Neural cell (in vitro differentiated cells): Measurements from ENCODE around the gene VSTM1. TPM values are rescaled to one million over a fixed set of nuclear protein-coding genes. Genes with fewer than 3 reads are reported as not detected.

Experiments used
- H2AFZ ChIP-seq: fragments of 200-600, 300-800 bp; sonication (generic), shearing (Covaris generic); 2 replicates; pipeline ENCODE4 v1.6.0; 2014; ENCODE audit warnings: low read depth, mild to moderate bottlenecking, antibody characterized with exemption, low read length, moderate library complexity
- H3F3A ChIP-seq: fragments of 200-600 bp; shearing (Covaris generic); 2 replicates; pipeline ENCODE4 v1.6.1; 2016; ENCODE audit warnings: mild to moderate bottlenecking, moderate library complexity, mixed read lengths, antibody characterized with exemption, low read length; ENCODE audit not compliant: insufficient read depth, poor library complexity, severe bottlenecking
- H3K27ac ChIP-seq: fragments of 200-600, 300-800 bp; sonication (generic), shearing (Covaris generic); 2 replicates; pipeline ENCODE4 v1.5.1; 2014; ENCODE audit warnings: mild to moderate bottlenecking, low read length, moderate library complexity
- H3K27me3 ChIP-seq: fragments of 300-800, 200-600 bp; sonication (generic), shearing (Covaris generic); 2 replicates; pipeline ENCODE4 v1.6.0; 2014; ENCODE audit warnings: mild to moderate bottlenecking, low read depth, low read length, moderate library complexity; ENCODE audit not compliant: insufficient read depth
- H3K36me3 ChIP-seq: fragments of 300-800, 200-600 bp; sonication (generic), shearing (Covaris generic); 2 replicates; pipeline ENCODE4 v1.5.1; 2014; ENCODE audit warnings: mild to moderate bottlenecking, antibody characterized with exemption, low read length, moderate library complexity; ENCODE audit not compliant: insufficient read depth
- H3K4me2 ChIP-seq: fragments of 300-800, 200-600 bp; sonication (generic), shearing (Covaris generic); 2 replicates; pipeline ENCODE4 v1.6.0; 2014; ENCODE audit warnings: mild to moderate bottlenecking, low read length
- H3K4me3 ChIP-seq: fragments of 300-800, 200-600 bp; sonication (generic), shearing (Covaris generic); 2 replicates; pipeline ENCODE4 v1.5.1; 2014; ENCODE audit warnings: mild to moderate bottlenecking, low read length, moderate library complexity
- H3K79me2 ChIP-seq: fragments of 200-600 bp; shearing (Covaris generic); replicated peaks from 2 replicates; pipeline ENCODE4 v1.6.0; 2014; ENCODE audit warnings: mild to moderate bottlenecking, low read length, moderate library complexity; ENCODE audit not compliant: insufficient read depth
- H3K9ac ChIP-seq: fragments of 300-800, 200-600 bp; sonication (generic), shearing (Covaris generic); 2 replicates; pipeline ENCODE4 v1.6.1; 2016; ENCODE audit warnings: mild to moderate bottlenecking, low read length, mixed read lengths
- H3K9me2 ChIP-seq: fragments of 200-600 bp; shearing (Covaris generic); 2 replicates; pipeline ENCODE4 v1.6.1; 2016; ENCODE audit warnings: mild to moderate bottlenecking, low read length, mixed read lengths; ENCODE audit not compliant: insufficient read depth
- H3K9me3 ChIP-seq: fragments of 200-600, 300-800 bp; sonication (generic), shearing (Covaris generic); 2 replicates; pipeline ENCODE4 v1.6.1; 2016; ENCODE audit warnings: mild to moderate bottlenecking, mixed run types, low read length, moderate library complexity, mixed read lengths
- H4K20me1 ChIP-seq: fragments of 200-600 bp; shearing (Covaris generic); 2 replicates; pipeline ENCODE4 v1.6.1; 2016; ENCODE audit warnings: mild to moderate bottlenecking, mixed run types; ENCODE audit not compliant: insufficient read depth
- CTCF ChIP-seq: fragments of 450-650 bp; IDR thresholded peaks from 2 replicates; pipeline ENCODE4 v1.5.1; 2014; ENCODE audit warnings: antibody characterized with exemption, mild to moderate bottlenecking, moderate library complexity; ENCODE audit not compliant: poor library complexity, severe bottlenecking
- EP300 ChIP-seq: fragments of 450-650 bp; conservative IDR thresholded peaks from 2 replicates; pipeline ENCODE4 v1.6.1; 2014; ENCODE audit warnings: antibody characterized with exemption, mild to moderate bottlenecking, moderate library complexity; ENCODE audit not compliant: poor library complexity, severe bottlenecking
- EZH2 ChIP-seq: fragments of 200-600, 300-800 bp; shearing (Covaris generic), sonication (generic); IDR thresholded peaks from 2 replicates; pipeline ENCODE4 v1.6.1; 2014; ENCODE audit warnings: antibody characterized with exemption, low read length, borderline replicate concordance, mild to moderate bottlenecking; ENCODE audit not compliant: insufficient read depth, poor library complexity, severe bottlenecking
- MXI1 ChIP-seq: fragments of 450-650 bp; conservative IDR thresholded peaks from 2 replicates; pipeline ENCODE4 v1.6.1; 2014; ENCODE audit warnings: antibody characterized with exemption, mild to moderate bottlenecking; ENCODE audit not compliant: poor library complexity, severe bottlenecking
- POLR2AphosphoS5 ChIP-seq: IDR thresholded peaks from 2 replicates; pipeline ENCODE4 v1.6.1; 2012
- RAD21 ChIP-seq: fragments of 450-650 bp; conservative IDR thresholded peaks from 2 replicates; pipeline ENCODE4 v1.6.1; 2014; ENCODE audit warnings: antibody characterized with exemption, mild to moderate bottlenecking, moderate library complexity
- SMC3 ChIP-seq: fragments of 450-650 bp; conservative IDR thresholded peaks from 2 replicates; pipeline ENCODE4 v1.6.1; 2014; ENCODE audit warnings: antibody characterized with exemption, mild to moderate bottlenecking, moderate library complexity; ENCODE audit not compliant: poor library complexity
- TAF1 ChIP-seq: IDR thresholded peaks from 2 replicates; pipeline ENCODE4 v1.6.1; 2012; ENCODE audit warnings: low read depth
- polyA plus RNA-seq: library from polyadenylated mRNA; depleted of rRNA; stranded (reverse); fragments of >200 nt; gene quantifications from 2 replicates; pipeline ENCODE4 v1.2.3, GENCODE V29; 2014
- TF ChIP-seq, protein P1 (sequence below): IDR thresholded peaks from 2 replicates; pipeline ENCODE4 v1.6.1; 2012; ENCODE audit warnings: borderline replicate concordance

VSTM1 gene
- polyA plus RNA-seq, 1 donor from 2014 or later, result not detected

DNA sequence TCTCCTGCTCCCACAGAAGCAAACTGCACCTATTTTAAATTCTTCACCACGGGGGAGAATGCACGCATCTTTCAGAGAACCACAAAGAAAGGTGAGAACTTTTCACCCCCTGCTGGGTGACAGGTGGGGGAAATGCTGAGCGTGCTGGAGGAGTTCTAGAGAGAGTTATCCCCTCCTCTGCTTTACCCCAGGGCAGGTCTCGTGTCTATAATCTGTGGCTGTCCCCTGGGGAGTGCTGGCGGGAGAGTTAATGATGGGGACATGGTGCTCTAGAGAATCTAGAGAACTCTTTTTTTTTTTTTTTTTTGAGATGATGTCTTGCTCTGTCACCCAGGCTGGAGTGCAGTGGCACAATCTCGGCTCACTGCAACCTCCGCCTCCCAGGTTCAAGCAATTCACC lies 65.5 kb downstream of the VSTM1 start:
- no peaks in the 10 kb centered on the region for H3K79me2 ChIP-seq
- no peaks in the 10 kb centered on the region for H4K20me1 ChIP-seq
- H3K9me2 ChIP-seq, result no peaks in the 10 kb centered on the region
- TF ChIP-seq EZH2 (no peak), POLR2AphosphoS5 (no peak), EP300 (no peak), TAF1 (no peak), RAD21 (no peak), CTCF (no peak), SMC3 (no peak), MXI1 (no peak)
- TF ChIP-seq, protein P1, sequence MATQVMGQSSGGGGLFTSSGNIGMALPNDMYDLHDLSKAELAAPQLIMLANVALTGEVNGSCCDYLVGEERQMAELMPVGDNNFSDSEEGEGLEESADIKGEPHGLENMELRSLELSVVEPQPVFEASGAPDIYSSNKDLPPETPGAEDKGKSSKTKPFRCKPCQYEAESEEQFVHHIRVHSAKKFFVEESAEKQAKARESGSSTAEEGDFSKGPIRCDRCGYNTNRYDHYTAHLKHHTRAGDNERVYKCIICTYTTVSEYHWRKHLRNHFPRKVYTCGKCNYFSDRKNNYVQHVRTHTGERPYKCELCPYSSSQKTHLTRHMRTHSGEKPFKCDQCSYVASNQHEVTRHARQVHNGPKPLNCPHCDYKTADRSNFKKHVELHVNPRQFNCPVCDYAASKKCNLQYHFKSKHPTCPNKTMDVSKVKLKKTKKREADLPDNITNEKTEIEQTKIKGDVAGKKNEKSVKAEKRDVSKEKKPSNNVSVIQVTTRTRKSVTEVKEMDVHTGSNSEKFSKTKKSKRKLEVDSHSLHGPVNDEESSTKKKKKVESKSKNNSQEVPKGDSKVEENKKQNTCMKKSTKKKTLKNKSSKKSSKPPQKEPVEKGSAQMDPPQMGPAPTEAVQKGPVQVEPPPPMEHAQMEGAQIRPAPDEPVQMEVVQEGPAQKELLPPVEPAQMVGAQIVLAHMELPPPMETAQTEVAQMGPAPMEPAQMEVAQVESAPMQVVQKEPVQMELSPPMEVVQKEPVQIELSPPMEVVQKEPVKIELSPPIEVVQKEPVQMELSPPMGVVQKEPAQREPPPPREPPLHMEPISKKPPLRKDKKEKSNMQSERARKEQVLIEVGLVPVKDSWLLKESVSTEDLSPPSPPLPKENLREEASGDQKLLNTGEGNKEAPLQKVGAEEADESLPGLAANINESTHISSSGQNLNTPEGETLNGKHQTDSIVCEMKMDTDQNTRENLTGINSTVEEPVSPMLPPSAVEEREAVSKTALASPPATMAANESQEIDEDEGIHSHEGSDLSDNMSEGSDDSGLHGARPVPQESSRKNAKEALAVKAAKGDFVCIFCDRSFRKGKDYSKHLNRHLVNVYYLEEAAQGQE, result no peak
- H3K4me2 ChIP-seq, result no peak overlapping the region
- H3F3A ChIP-seq, result no peaks in the 10 kb centered on the region
- no peak overlapping the region for H3K27ac ChIP-seq
- H3K36me3 ChIP-seq, result no peaks in the 10 kb centered on the region
- no peak overlapping the region for H2AFZ ChIP-seq
- no peaks in the 10 kb centered on the region for H3K27me3 ChIP-seq
- H3K9me3 ChIP-seq, result no peaks in the 10 kb centered on the region
- no peak overlapping the region for H3K4me3 ChIP-seq
- no peak overlapping the region for H3K9ac ChIP-seq

- H3K9me2 ChIP-seq, result no peaks in the 10 kb centered on the region
- no peaks in the 10 kb centered on the region for H3K27me3 ChIP-seq
- no peaks in the 10 kb centered on the region for H3F3A ChIP-seq
Measured at GRCh38 chr19:53994811-53995210, 68.9 kb downstream of the VSTM1 start.

More at GRCh38 chr19:53994811-53995210, 68.9 kb downstream of the VSTM1 start:
- TF ChIP-seq EP300 (no peak), POLR2AphosphoS5 (no peak), RAD21 (no peak)
- TF ChIP-seq, protein P1, result no peak
- Histone ChIP-seq H3K9me3 (no peaks in the 10 kb centered on the region), H3K4me2 (no peak overlapping the region), H4K20me1 (no peaks in the 10 kb centered on the region), H3K27ac (no peak overlapping the region), H3K79me2 (no peaks in the 10 kb centered on the region), H3K9ac (no peak overlapping the region), H3K36me3 (no peaks in the 10 kb centered on the region), H3K4me3 (no peak overlapping the region), H2AFZ (no peak overlapping the region)
